A673 (cell line): ENCODE measurements around the gene TGIF1.

Source experiments
- EZH2 ChIP-seq: fragments of 200-600 bp; sonication (generic); IDR thresholded peaks from 2 replicates; pipeline ENCODE4 v1.6.1; 2017; ENCODE audit warnings: borderline replicate concordance, low read depth, mild to moderate bottlenecking, mixed read lengths, antibody characterized with exemption, low read length; ENCODE audit not compliant: poor library complexity, severe bottlenecking
- TF ChIP-seq, protein P1 (sequence below): fragments of 300-800, 200-600 bp; sonication (generic); conservative IDR thresholded peaks from 2 replicates; pipeline ENCODE4 v1.5.1; 2017; ENCODE audit warnings: low read depth, mild to moderate bottlenecking, antibody characterized with exemption, low read length, moderate library complexity, mixed read lengths

DNA sequence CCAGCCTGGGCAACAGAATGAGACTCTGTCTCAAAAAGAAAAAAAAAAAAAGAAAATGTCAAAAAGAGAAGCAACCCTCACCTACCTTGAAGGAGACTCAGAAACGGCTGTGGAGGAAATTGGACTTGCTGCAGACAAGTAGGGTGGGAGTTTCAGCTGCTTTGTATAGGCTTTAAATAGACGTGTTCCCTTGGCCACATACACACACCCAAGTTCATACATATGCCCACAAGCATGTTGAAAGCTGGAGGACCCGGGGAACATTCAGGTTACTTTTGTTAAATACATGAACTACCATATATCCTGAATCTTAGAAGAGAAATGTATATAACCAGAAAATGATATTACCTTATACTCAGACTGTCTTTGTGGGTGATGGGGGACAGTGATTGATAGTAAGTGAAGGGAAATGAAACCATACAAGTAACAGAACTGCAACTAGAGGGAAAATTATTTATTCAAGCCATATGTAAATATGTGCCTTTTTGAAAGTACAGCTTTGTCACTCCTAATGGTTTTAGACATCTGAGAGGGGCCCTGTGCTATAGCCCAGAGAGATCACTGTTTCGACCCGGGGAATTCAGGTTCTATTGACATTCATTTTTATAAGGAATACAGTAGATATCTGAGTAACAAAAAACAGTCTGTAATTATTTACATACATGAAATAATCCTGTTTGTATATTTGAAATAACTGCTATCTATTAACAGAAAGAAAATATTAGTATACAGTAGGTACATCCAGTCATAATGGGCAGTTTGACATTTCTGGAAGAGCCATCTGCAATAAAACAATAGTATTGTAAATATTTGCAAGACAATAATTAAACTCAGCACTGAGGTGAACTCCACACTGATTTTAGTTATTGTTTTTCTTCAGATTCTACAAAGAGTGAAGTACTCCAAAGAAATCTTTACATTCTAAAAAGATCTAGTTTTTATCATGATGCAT is 48.0 kb upstream of the TGIF1 start:
- TF ChIP-seq, protein P1, sequence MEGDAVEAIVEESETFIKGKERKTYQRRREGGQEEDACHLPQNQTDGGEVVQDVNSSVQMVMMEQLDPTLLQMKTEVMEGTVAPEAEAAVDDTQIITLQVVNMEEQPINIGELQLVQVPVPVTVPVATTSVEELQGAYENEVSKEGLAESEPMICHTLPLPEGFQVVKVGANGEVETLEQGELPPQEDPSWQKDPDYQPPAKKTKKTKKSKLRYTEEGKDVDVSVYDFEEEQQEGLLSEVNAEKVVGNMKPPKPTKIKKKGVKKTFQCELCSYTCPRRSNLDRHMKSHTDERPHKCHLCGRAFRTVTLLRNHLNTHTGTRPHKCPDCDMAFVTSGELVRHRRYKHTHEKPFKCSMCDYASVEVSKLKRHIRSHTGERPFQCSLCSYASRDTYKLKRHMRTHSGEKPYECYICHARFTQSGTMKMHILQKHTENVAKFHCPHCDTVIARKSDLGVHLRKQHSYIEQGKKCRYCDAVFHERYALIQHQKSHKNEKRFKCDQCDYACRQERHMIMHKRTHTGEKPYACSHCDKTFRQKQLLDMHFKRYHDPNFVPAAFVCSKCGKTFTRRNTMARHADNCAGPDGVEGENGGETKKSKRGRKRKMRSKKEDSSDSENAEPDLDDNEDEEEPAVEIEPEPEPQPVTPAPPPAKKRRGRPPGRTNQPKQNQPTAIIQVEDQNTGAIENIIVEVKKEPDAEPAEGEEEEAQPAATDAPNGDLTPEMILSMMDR = no peak
- TF ChIP-seq EZH2 = no peak
